RWPE1 (cell line): ENCODE measurements around the gene CHRNA4.

Experiments
- CTCF ChIA-PET: fragments of 350-600 bp; sonication (Branson Sonifier 250); formaldehyde crosslinking; extraction: SDS; loops from one replicate; lab custom pipeline; 2021; lab: Yijun Ruan, JAX
- POLR2A ChIA-PET: fragments of 400-600 bp; formaldehyde crosslinking; extraction: SDS; loops from one replicate; lab custom pipeline; 2020; ENCODE audit warnings: antibody characterized with exemption; ENCODE audit not compliant: low non-redundant PET; lab: Yijun Ruan, JAX
- DNase-seq: peaks from one replicate; pipeline ENCODE4 v3.0.0; 2012; ENCODE audit warnings: low spot score
- H3K27ac ChIP-seq: fragments of 450-650 bp; 2 replicates; pipeline ENCODE4 v1.5.1; 2017
- TF ChIP-seq, protein P1 (sequence below): fragments of 450-650 bp; conservative IDR thresholded peaks from 2 replicates; pipeline ENCODE4 v1.5.1; 2017; ENCODE audit warnings: low read depth, mild to moderate bottlenecking

CHRNA4 gene

DNA sequence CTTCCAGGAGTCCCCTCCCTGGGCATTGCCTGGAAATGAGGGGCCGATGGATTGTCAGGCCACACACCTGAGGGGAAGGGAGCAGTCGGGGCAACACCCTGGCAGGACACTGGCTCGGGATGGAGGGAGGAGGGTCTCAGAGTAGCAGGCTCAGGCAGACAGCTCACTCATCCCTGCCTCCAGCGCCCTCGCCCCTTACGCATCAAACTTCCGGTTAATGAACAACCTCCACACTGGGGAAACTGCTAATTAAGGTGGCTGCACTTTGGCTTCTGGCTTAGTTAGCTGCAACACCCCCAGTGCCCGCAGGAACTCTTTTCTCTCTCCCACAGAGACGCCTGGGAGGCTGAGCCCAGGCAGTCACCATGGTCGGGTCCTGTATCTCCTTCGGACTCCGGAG is 13.4 kb upstream of the CHRNA4 start:
- POLR2A ChIA-PET, result no interaction called here
- no peak overlapping the region for H3K27ac ChIP-seq
- CTCF ChIA-PET, result interaction anchor here (0.5 to 1.2 kb wide), 2 partner anchors 8 to 122 kb away, joined by 4 to 7 read pairs; no protein-coding TSS in a partner anchor
- no peak for DNase-seq
- TF ChIP-seq, protein P1, sequence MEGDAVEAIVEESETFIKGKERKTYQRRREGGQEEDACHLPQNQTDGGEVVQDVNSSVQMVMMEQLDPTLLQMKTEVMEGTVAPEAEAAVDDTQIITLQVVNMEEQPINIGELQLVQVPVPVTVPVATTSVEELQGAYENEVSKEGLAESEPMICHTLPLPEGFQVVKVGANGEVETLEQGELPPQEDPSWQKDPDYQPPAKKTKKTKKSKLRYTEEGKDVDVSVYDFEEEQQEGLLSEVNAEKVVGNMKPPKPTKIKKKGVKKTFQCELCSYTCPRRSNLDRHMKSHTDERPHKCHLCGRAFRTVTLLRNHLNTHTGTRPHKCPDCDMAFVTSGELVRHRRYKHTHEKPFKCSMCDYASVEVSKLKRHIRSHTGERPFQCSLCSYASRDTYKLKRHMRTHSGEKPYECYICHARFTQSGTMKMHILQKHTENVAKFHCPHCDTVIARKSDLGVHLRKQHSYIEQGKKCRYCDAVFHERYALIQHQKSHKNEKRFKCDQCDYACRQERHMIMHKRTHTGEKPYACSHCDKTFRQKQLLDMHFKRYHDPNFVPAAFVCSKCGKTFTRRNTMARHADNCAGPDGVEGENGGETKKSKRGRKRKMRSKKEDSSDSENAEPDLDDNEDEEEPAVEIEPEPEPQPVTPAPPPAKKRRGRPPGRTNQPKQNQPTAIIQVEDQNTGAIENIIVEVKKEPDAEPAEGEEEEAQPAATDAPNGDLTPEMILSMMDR, result no peak

DNA sequence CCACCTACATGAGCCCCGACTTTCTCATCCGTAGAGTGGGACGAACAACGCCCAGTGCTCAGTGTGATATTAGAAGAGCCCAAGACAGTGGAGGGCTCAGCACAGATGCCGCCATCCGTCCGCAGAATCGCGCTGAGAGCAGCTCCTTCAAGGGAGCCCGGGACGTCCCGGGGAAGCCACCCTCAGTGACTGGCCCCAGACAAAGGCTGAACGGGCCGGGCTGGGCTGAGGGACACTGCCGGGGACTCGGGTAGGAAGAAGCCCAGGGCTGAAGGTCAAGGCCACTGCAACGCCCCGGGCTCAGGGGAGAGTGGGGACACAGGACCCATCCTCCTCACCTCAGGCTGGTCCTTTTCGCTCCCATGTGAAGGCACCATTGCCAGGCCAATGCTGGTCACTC is 12.8 kb upstream of the CHRNA4 start:
- TF ChIP-seq, protein P1, result no peak
- POLR2A ChIA-PET, result no interaction called here
- DNase-seq, result no peak
- CTCF ChIA-PET, result interaction anchor here (0.5 to 1.2 kb wide), 2 partner anchors 8 to 122 kb away, joined by 4 to 7 read pairs; no protein-coding TSS in a partner anchor
- no peak overlapping the region for H3K27ac ChIP-seq

DNA sequence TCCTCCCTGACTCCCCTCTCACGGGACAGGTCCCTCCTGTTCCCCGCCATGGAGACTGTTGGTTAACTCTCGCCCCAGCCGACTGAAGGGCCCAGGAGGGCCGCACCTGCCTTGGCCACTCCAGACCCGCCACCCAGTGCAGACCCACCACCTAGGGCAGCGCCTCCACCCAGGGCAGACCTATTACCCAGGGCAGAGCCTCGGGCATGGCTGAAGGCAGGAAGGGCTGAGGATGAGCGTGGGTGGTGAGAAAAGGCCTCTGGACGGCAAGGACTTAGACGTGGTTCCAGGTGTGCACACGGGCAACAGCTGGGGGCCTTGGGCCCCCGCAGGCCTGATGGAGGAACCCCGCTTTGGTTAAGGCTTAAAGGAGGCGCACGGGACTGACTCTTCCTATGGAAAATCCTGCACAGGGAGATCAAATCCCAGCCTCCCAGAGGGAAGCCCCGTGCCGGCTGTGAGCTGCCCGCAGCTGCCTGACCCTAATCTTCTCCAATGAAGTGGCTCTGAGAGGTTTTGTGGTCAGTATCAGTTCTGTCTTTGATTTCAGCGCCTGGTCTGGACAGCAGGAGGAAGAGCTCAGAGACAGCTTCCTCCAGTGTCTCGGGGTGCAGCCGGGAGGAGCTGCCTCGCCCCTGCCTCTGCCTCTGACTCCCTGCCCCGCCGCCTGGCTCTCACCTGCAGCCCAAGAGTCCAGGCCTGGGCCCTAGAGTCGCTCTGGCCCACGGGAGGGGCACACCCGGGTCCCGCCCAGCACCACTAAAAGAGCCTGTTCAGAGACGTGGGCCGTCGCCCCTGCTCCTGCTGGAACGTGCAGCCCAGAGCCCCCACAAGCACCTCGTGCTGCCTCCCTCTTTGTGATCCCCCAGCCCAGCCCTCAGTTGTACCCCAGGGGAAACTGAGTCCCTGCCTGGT is 12.1 kb upstream of the CHRNA4 start:
- TF ChIP-seq, protein P1, result no peak
- POLR2A ChIA-PET, result no interaction called here
- H3K27ac ChIP-seq, result no peak overlapping the region
- CTCF ChIA-PET, result interaction anchor here (1.2 kb wide), 1 partner anchor 123 kb away, joined by 4 read pairs; no protein-coding TSS in a partner anchor
- no peak for DNase-seq

DNA sequence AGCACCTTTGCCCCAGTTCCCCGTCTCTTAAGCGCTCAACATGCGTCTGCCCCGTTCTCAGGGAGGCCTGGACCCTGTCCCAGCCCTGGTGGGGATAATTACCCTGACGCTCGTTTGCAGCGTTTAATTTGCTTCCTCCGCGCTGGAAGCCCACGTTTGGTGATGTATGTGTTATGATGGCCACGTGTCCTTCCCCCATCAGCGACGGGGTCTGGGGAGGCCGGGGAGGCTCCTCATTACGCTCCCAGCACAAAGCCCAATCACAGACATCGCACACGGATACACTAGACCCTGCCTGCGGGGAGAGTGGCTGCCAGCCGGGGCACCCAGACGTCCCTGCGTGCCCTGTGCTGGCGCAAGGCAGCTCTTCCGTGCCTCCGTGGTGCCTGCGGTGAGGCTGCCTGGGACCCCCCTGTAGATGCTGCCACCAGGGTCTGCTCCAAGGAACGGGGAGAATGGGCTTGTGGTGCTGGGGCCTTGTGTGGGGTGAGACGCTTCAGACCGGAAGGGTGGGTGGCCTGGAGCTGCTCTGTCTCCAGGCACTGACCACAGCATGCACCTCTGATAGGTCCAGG is 10.2 kb upstream of the CHRNA4 start:
- CTCF ChIA-PET, result interaction anchor here (1.0 to 2.0 kb wide), 3 partner anchors 10 to 148 kb away, joined by 3 to 8 read pairs (median 4); no protein-coding TSS in a partner anchor
- no peak for DNase-seq
- no peak overlapping the region for H3K27ac ChIP-seq
- TF ChIP-seq, protein P1, result no peak
- POLR2A ChIA-PET, result no interaction called here

DNA sequence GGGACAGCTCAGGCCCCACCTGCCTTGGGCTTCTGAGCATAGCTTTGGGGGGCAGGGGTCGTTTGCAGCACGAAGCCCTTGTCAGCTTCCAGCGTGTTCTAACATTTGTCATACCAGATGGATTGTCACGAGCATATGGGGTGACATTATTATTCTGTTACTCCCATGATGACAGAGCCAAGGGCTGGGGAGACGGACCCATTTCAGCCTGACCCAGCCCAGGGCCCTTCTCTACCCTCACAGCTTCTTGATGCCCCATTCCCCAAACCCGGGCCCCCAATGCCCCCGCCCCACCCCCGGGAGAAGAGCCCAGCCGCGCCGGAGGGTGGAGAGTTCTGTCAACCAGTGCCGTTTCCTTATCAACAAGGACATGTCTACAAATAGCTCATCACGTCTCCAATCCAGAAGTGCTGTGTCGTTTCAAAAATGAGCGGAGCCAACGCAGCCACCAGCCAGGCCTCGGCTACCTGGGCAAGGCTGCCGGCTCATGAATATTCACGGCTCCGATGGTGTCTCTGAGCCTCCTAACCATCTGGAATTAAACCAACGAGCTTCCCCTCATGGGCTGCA is 9.6 kb upstream of the CHRNA4 start:
- ChIA-PET CTCF (interaction anchor here (0.6 to 2.0 kb wide), 4 partner anchors 11 to 147 kb away, joined by 3 to 8 read pairs (median 4); no protein-coding TSS in a partner anchor), POLR2A (interaction anchor here (0.6 kb wide), 1 partner anchor 372 kb away, joined by 4 read pairs; no protein-coding TSS in a partner anchor)
- DNase-seq, result no peak
- TF ChIP-seq, protein P1, result no peak
- no peak overlapping the region for H3K27ac ChIP-seq
